ENCODE measurements around the gene ZBTB11. TPM values are rescaled to one million over a fixed set of nuclear protein-coding genes. Genes with fewer than 3 reads are reported as not detected.
"Not testable (repeated sequence)": the region's sequence is repeated elsewhere in the genome, so short reads cannot be mapped to it uniquely, and the experiment has no call there.

The ZBTB11 gene
- total and polyA plus RNA-seq, 2 of the 13 experiments (the other 11 are each of a cell fraction or from before 2014, with no cell fraction given) = 5.9 to 18.1 TPM

GRCh38 chr3:101695779-101696372, 18.9 kb upstream of the ZBTB11 start:
- no peak overlapping the region for H3K4me2 ChIP-seq (ENCODE audit: low read depth, low read length)
- no peak for TF ChIP-seq RFX5 (IDR thresholded peaks at IDR 0.05; ENCODE audit: low read depth, low read length)
- peak; percentile 61 for TF ChIP-seq CTCF (CRISPR knock-in tag; IDR thresholded peaks at IDR 0.05)
- TF ChIP-seq FOXJ3 (CRISPR knock-in tag; IDR thresholded peaks at IDR 0.05; ENCODE audit: borderline replicate concordance) = no peak
- TF ChIP-seq SMC3 (IDR thresholded peaks at IDR 0.05; ENCODE audit: low read length) = peak; percentile 25; the same call in 1 of the 2 replicates
- TF ChIP-seq ZNF740 (CRISPR knock-in tag; IDR thresholded peaks at IDR 0.05) = no peak
- TF ChIP-seq ZNF75D (CRISPR knock-in tag; IDR thresholded peaks at IDR 0.05; ENCODE audit: borderline replicate concordance) = no peak
- TF ChIP-seq SRSF9 (IDR thresholded peaks at IDR 0.05; ENCODE audit: borderline replicate concordance, insufficient read depth, low read depth, low read length, poor library complexity, severe bottlenecking) = no peak
- TF ChIP-seq ZSCAN21 (CRISPR knock-in tag; IDR thresholded peaks at IDR 0.05; ENCODE audit: borderline replicate concordance) = no peak
- no peak for TF ChIP-seq ARNT (IDR thresholded peaks at IDR 0.05)
- TF ChIP-seq NR0B2 (CRISPR knock-in tag; IDR thresholded peaks at IDR 0.05) = no peak
- TF ChIP-seq ZNF343 (CRISPR knock-in tag; IDR thresholded peaks at IDR 0.05) = no peak
- no peak for TF ChIP-seq ZGPAT (CRISPR knock-in tag; IDR thresholded peaks at IDR 0.05)
- no peak for TF ChIP-seq ZNF160 (CRISPR knock-in tag; IDR thresholded peaks at IDR 0.05)
- TF ChIP-seq STAG1 (CRISPR knock-in tag; IDR thresholded peaks at IDR 0.05) = peak; percentile 55
- no peak overlapping the region for H2AFZ ChIP-seq (ENCODE audit: low read length)
- DNase-seq (ENCODE audit: low spot score) (peak; percentile 67), FAIRE-seq (peak; percentile 77), ATAC-seq (no peak)
- H3K9me3 ChIP-seq (ENCODE audit: low read length) = no peaks in the 10 kb centered on the region
- no peak overlapping the region for H3K9ac ChIP-seq (ENCODE audit: insufficient read depth, low read depth, low read length)
- 0 out of 2 replicates have a peak, but pooled peaks cover 5% of the 10 kb centered on the region for H3K4me1 ChIP-seq (ENCODE audit: insufficient read depth, low read length)
- intact Hi-C loops (cut with micrococcal nuclease; ENCODE audit: unreplicated experiment) (loop anchor here (1.0 kb wide), 1 partner anchor 107 kb away; no protein-coding TSS in a partner anchor), in situ Hi-C loops (cut with HindIII; ENCODE audit: extremely low pct_ligation_motif_present, low pct_unique_long_range_greater_than_20kb) (no loop called here)
- no peaks in the 10 kb centered on the region for H4K20me1 ChIP-seq (ENCODE audit: insufficient read depth, low read length)
- no TSS peak for BruUV-seq (replicated peaks)
- POLR2A ChIA-PET = no interaction called here
- H3K27me3 ChIP-seq (ENCODE audit: control insufficient read depth in 1 of 2, insufficient read depth in 2 of 2, low read length in 2 of 2) = no peaks in the 10 kb centered on the region
- 33% methylated on average over 10 of the region's 10 CpGs for WGBS (ENCODE audit: low lambda C conversion rate)
- CTCF ChIA-PET (ENCODE audit: low intra/inter-chr PET ratio, low total read pairs) = interaction anchor here (0.8 kb wide), 1 partner anchor 12 kb away, joined by 3 read pairs; no protein-coding TSS in a partner anchor
- H3K36me3 ChIP-seq (replicated peaks in 1 of 2; ENCODE audit: control insufficient read depth in 1 of 2, insufficient read depth in 2 of 2, low read length in 2 of 2) = no peaks in the 10 kb centered on the region
- no peak overlapping the region for H3K27ac ChIP-seq (ENCODE audit: extremely low read length, insufficient read depth, low read length)
- no peaks in the 10 kb centered on the region for H3K79me2 ChIP-seq (ENCODE audit: insufficient read depth, low read length)
- no peak overlapping the region for H3K4me3 ChIP-seq (replicated peaks in 1 of 3; ENCODE audit: insufficient read depth in 1 of 3, low read depth in 2 of 3, low read length in 3 of 3)

GRCh38 chr3:101694836-101695235, 17.9 kb upstream of the ZBTB11 start:
- H2AFZ ChIP-seq (ENCODE audit: low read length); in situ Hi-C loops (cut with HindIII; ENCODE audit: extremely low pct_ligation_motif_present, low pct_unique_long_range_greater_than_20kb); H3K79me2 ChIP-seq (ENCODE audit: insufficient read depth, low read length); DNase-seq (ENCODE audit: low spot score); BruUV-seq (replicated peaks); H4K20me1 ChIP-seq (ENCODE audit: insufficient read depth, low read length); H3K36me3 ChIP-seq (replicated peaks in 1 of 2; ENCODE audit: control insufficient read depth in 1 of 2, insufficient read depth in 2 of 2, low read length in 2 of 2); H3K9ac ChIP-seq (ENCODE audit: insufficient read depth, low read depth, low read length); ATAC-seq; H3K9me3 ChIP-seq (ENCODE audit: low read length); POLR2A ChIA-PET; H3K4me2 ChIP-seq (ENCODE audit: low read depth, low read length); H3K27ac ChIP-seq (ENCODE audit: extremely low read length, insufficient read depth, low read length); H3K4me3 ChIP-seq (replicated peaks in 1 of 3; ENCODE audit: insufficient read depth in 1 of 3, low read depth in 2 of 3, low read length in 3 of 3); CTCF ChIA-PET (ENCODE audit: low intra/inter-chr PET ratio, low total read pairs); H3K4me1 ChIP-seq (ENCODE audit: insufficient read depth, low read length); H3K27me3 ChIP-seq (ENCODE audit: control insufficient read depth in 1 of 2, insufficient read depth in 2 of 2, low read length in 2 of 2): not testable (repeated sequence)
- peak; percentile 21 for FAIRE-seq
- WGBS (ENCODE audit: low lambda C conversion rate) = 92% methylated on average over 1 of the region's 4 CpGs
- intact Hi-C loops (cut with micrococcal nuclease; ENCODE audit: unreplicated experiment) = loop anchor here (1.0 kb wide), 1 partner anchor 108 kb away; no protein-coding TSS in a partner anchor

Data from HepG2 (cell line).